Measurements from ENCODE around the gene HHATL.

Gene HHATL

GRCh38 chr3:42649006-42649405, 53.6 kb downstream of the HHATL start:
- no peak for DNase-seq

GRCh38 chr3:42647821-42648459, 54.7 kb downstream of the HHATL start:
- DNase-seq: no peak

Measured in activated CD4-positive, alpha-beta T cell treated with anti-CD3 and anti-CD28 coated beads, Interleukin-2, amount 50 U/mL, for 16 hours (primary cell).